OCI-LY1 (cell line): ENCODE measurements around the gene SOD2.
"Not testable (repeated sequence)": the region's sequence is repeated elsewhere in the genome, so short reads cannot be mapped to it uniquely, and the experiment has no call there.

Experiments
- H2AFZ ChIP-seq: fragments of 200-600 bp; sonication (generic), shearing (Covaris generic); 2 replicates; pipeline ENCODE4 v1.6.0; 2014; ENCODE audit warnings: antibody characterized with exemption, mild to moderate bottlenecking, low read length
- H3F3A ChIP-seq: fragments of 200-600 bp; sonication (generic), shearing (Covaris generic); 2 replicates; pipeline ENCODE4 v1.6.0; 2014; ENCODE audit warnings: mild to moderate bottlenecking, antibody characterized with exemption, low read length, moderate library complexity; ENCODE audit not compliant: insufficient read depth
- H3K27ac ChIP-seq: fragments of 200-600 bp; sonication (generic); 2 replicates; pipeline ENCODE4 v1.5.1; 2014; ENCODE audit warnings: low read length, mixed run types, mild to moderate bottlenecking, low read depth; ENCODE audit not compliant: poor library complexity, severe bottlenecking
- H3K27me3 ChIP-seq: fragments of 200-600 bp; sonication (generic); 2 replicates; pipeline ENCODE4 v1.6.0; 2014; ENCODE audit warnings: antibody characterized with exemption, mild to moderate bottlenecking, low read length, moderate library complexity; ENCODE audit not compliant: insufficient read depth
- H3K36me3 ChIP-seq: fragments of 200-600 bp; sonication (generic); 2 replicates; pipeline ENCODE4 v1.6.1; 2014; ENCODE audit warnings: mild to moderate bottlenecking, antibody characterized with exemption, low read length, moderate library complexity, mixed read lengths; ENCODE audit not compliant: insufficient read depth
- H3K4me1 ChIP-seq: fragments of 200-600 bp; sonication (generic); 2 replicates; pipeline ENCODE4 v1.5.1; 2014; ENCODE audit warnings: mild to moderate bottlenecking, low read length, moderate library complexity; ENCODE audit not compliant: insufficient read depth, severe bottlenecking
- H3K4me2 ChIP-seq: fragments of 200-600 bp; sonication (generic), shearing (Covaris generic); 2 replicates; pipeline ENCODE4 v1.6.1; 2014; ENCODE audit warnings: low read length
- H3K4me3 ChIP-seq: fragments of 200-600 bp; sonication (generic); 2 replicates; pipeline ENCODE4 v1.5.1; 2014; ENCODE audit warnings: low read length, low read depth, mild to moderate bottlenecking, mixed read lengths; ENCODE audit not compliant: poor library complexity, severe bottlenecking
- H3K79me2 ChIP-seq: fragments of 200-600 bp; shearing (Covaris generic); 2 replicates; pipeline ENCODE4 v1.6.1; 2016; ENCODE audit warnings: mixed run types, low read length, mixed read lengths; ENCODE audit not compliant: insufficient read depth
- H3K9ac ChIP-seq: fragments of 200-600 bp; sonication (generic), shearing (Covaris generic); 2 replicates; pipeline ENCODE4 v1.6.1; 2014; ENCODE audit warnings: mild to moderate bottlenecking, low read length, mixed read lengths
- H3K9me2 ChIP-seq: fragments of 200-600 bp; sonication (generic), shearing (Covaris generic); 2 replicates; pipeline ENCODE4 v1.6.1; 2014; ENCODE audit warnings: low read depth, mild to moderate bottlenecking, low read length, mixed read lengths
- H3K9me3 ChIP-seq: fragments of 200-600 bp; shearing (Covaris generic); 2 replicates; pipeline ENCODE4 v1.6.1; 2014; ENCODE audit warnings: low read length, mixed read lengths
- H4K20me1 ChIP-seq: fragments of 200-600 bp; sonication (generic), shearing (Covaris generic); 2 replicates; pipeline ENCODE4 v1.6.0; 2016; ENCODE audit warnings: mild to moderate bottlenecking, low read length; ENCODE audit not compliant: insufficient read depth
- CTCF ChIP-seq: fragments of 200-600 bp; sonication (generic), shearing (Covaris generic); IDR thresholded peaks from 2 replicates; pipeline ENCODE4 v1.5.1; 2017; ENCODE audit warnings: mild to moderate bottlenecking, antibody characterized with exemption, low read length, moderate library complexity, mixed read lengths
- EZH2 ChIP-seq: fragments of 200-600 bp; sonication (generic), shearing (Covaris generic); IDR thresholded peaks from 2 replicates; pipeline ENCODE4 v1.8.0; 2017; ENCODE audit warnings: borderline replicate concordance, mixed run types, mild to moderate bottlenecking, antibody characterized with exemption, low read length, moderate library complexity, mixed read lengths

Gene SOD2

GRCh38 chr6:159714404-159714803 is 21.4 kb upstream of the SOD2 start:
- no peaks in the 10 kb centered on the region for H3K27me3 ChIP-seq
- H3F3A ChIP-seq, result no peaks in the 10 kb centered on the region

GRCh38 chr6:159713984-159714383 is 20.9 kb upstream of the SOD2 start:
- Histone ChIP-seq H3K27me3 (no peaks in the 10 kb centered on the region), H3K36me3 (no peaks in the 10 kb centered on the region), H3K4me1 (no peaks in the 10 kb centered on the region), H2AFZ (no peak overlapping the region), H3K4me3 (no peak overlapping the region), H3K9ac (no peak overlapping the region), H3K27ac (no peak overlapping the region), H3K4me2 (no peak overlapping the region), H3K9me2 (no peaks in the 10 kb centered on the region), H3K79me2 (no peaks in the 10 kb centered on the region), H4K20me1 (no peaks in the 10 kb centered on the region), H3K9me3 (no peaks in the 10 kb centered on the region), H3F3A (no peaks in the 10 kb centered on the region)
- TF ChIP-seq EZH2 (no peak), CTCF (no peak)

More at GRCh38 chr6:159714404-159714803, 21.4 kb upstream of the SOD2 start:
- H3K36me3 ChIP-seq, result no peaks in the 10 kb centered on the region
- H3K4me1 ChIP-seq, result no peaks in the 10 kb centered on the region
- H3K9ac ChIP-seq, result no peak overlapping the region
- no peak overlapping the region for H3K4me2 ChIP-seq
- H3K79me2 ChIP-seq, result no peaks in the 10 kb centered on the region
- no peaks in the 10 kb centered on the region for H3K9me3 ChIP-seq
- no peak overlapping the region for H2AFZ ChIP-seq
- no peaks in the 10 kb centered on the region for H3K9me2 ChIP-seq
- TF ChIP-seq EZH2, result no peak
- no peak overlapping the region for H3K27ac ChIP-seq
- no peak overlapping the region for H3K4me3 ChIP-seq
- H4K20me1 ChIP-seq, result no peaks in the 10 kb centered on the region

- not testable (repeated sequence) for H4K20me1 ChIP-seq, H3K9ac ChIP-seq, H3K4me1 ChIP-seq, H3K36me3 ChIP-seq, H3K27me3 ChIP-seq, H3F3A ChIP-seq, H3K4me2 ChIP-seq, H3K4me3 ChIP-seq, H2AFZ ChIP-seq, H3K9me3 ChIP-seq, H3K27ac ChIP-seq, H3K79me2 ChIP-seq, H3K9me2 ChIP-seq
These were observed 19.3 kb upstream of the SOD2 start for GRCh38 chr6:159712389-159712788.

DNA sequence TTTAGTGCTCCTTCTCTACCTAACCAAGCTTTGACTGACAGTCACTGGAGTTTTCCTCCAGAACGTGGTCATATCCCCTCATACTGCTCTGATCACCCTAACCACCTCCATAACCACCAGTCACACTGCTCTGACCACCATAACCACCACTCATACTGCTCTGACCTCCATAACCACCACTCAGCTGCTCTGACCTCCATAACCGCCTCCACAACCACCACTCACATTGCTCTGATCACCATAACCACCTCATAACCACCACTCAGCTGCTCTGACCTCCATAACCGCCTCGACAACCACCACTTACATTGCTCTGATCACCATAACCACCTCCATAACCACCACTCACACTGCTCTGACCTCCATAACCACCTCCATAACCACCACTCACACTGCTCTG is 17.6 kb upstream of the SOD2 start:
- H3F3A ChIP-seq, H3K9ac ChIP-seq, H3K4me1 ChIP-seq, H3K9me3 ChIP-seq, H3K36me3 ChIP-seq, H3K4me3 ChIP-seq, H3K9me2 ChIP-seq, H4K20me1 ChIP-seq, H3K27ac ChIP-seq, H3K27me3 ChIP-seq, H2AFZ ChIP-seq, H3K4me2 ChIP-seq, H3K79me2 ChIP-seq: not testable (repeated sequence)
